ENCODE measurements around the gene APOBEC3C.

DNA sequence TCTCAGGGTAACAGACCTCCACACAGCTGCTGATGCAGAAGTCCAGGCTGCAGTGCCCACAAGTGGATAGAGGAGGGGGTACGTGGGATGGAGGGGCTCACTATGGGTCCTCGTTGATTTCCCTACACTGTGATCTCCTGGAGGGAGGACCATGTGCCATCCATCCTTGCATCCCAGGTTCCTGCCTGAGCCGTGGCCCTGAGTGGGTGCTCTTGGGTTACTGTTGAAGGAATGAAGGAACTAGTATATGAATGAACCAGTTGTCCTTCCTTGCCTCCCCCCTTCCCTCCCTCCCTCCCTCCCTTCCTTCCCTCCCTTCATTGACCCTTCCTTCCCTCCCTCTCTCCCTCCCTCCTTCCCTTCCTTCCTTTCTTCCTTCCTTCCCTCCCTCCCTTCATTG lies 16.5 kb upstream of the APOBEC3C start:
- TF ChIP-seq, protein P1, sequence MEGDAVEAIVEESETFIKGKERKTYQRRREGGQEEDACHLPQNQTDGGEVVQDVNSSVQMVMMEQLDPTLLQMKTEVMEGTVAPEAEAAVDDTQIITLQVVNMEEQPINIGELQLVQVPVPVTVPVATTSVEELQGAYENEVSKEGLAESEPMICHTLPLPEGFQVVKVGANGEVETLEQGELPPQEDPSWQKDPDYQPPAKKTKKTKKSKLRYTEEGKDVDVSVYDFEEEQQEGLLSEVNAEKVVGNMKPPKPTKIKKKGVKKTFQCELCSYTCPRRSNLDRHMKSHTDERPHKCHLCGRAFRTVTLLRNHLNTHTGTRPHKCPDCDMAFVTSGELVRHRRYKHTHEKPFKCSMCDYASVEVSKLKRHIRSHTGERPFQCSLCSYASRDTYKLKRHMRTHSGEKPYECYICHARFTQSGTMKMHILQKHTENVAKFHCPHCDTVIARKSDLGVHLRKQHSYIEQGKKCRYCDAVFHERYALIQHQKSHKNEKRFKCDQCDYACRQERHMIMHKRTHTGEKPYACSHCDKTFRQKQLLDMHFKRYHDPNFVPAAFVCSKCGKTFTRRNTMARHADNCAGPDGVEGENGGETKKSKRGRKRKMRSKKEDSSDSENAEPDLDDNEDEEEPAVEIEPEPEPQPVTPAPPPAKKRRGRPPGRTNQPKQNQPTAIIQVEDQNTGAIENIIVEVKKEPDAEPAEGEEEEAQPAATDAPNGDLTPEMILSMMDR (IDR thresholded peaks at IDR 0.05), result no peak
- TF ChIP-seq POLR2AphosphoS5 (IDR thresholded peaks at IDR 0.05), result no peak
- no peak for TF ChIP-seq POLR2A (IDR thresholded peaks at IDR 0.05)
